ENCODE data around the gene CLDN18.

DNA sequence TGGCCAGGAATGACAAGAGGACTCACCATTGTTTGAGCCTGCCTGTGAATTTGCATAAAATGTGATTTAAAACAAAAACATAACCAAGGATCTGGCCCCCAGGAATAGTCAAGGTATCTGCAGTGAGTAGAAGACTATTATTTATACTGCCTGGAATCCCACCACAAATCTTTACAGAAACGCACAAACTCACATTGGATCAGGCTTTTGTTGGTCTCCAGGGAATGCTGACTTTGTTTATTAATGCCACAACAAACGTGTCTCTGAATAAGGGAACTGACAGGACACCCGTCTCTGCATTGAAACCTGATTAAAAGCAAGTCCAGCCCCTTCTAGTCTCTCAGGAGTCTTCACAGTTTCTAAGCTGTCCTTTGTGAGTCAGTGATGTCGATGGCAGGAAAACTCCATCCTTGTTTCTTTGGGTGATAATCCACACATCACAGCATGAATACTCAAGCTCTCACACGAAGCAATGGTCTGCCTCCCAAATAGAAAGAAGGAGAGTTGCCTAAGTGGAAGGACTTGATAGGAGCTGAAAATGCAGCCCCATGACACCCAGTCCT is 37.7 kb downstream of the CLDN18 start:
- TF ChIP-seq POLR2AphosphoS5 (IDR thresholded peaks at IDR 0.05; ENCODE audit: low read depth, low read length), result no peak
- TF ChIP-seq TAF1 (IDR thresholded peaks at IDR 0.05; ENCODE audit: borderline replicate concordance, insufficient read depth, low read length), result no peak
- TF ChIP-seq, protein P1, sequence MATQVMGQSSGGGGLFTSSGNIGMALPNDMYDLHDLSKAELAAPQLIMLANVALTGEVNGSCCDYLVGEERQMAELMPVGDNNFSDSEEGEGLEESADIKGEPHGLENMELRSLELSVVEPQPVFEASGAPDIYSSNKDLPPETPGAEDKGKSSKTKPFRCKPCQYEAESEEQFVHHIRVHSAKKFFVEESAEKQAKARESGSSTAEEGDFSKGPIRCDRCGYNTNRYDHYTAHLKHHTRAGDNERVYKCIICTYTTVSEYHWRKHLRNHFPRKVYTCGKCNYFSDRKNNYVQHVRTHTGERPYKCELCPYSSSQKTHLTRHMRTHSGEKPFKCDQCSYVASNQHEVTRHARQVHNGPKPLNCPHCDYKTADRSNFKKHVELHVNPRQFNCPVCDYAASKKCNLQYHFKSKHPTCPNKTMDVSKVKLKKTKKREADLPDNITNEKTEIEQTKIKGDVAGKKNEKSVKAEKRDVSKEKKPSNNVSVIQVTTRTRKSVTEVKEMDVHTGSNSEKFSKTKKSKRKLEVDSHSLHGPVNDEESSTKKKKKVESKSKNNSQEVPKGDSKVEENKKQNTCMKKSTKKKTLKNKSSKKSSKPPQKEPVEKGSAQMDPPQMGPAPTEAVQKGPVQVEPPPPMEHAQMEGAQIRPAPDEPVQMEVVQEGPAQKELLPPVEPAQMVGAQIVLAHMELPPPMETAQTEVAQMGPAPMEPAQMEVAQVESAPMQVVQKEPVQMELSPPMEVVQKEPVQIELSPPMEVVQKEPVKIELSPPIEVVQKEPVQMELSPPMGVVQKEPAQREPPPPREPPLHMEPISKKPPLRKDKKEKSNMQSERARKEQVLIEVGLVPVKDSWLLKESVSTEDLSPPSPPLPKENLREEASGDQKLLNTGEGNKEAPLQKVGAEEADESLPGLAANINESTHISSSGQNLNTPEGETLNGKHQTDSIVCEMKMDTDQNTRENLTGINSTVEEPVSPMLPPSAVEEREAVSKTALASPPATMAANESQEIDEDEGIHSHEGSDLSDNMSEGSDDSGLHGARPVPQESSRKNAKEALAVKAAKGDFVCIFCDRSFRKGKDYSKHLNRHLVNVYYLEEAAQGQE (IDR thresholded peaks at IDR 0.05; ENCODE audit: insufficient read depth in 1 of 2, low read depth in 2 of 2, low read length in 2 of 2), result no peak
- TF ChIP-seq SIN3A (IDR thresholded peaks at IDR 0.05; ENCODE audit: borderline replicate concordance, insufficient read depth, low read length), result no peak
- TF ChIP-seq FOXP2 (optimal IDR thresholded peaks at IDR 0.05; ENCODE audit: borderline replicate concordance, extremely low read depth, extremely low read length, insufficient read depth), result no peak
